ENCODE measurements around the gene MTAP. TPM values are rescaled to one million over a fixed set of nuclear protein-coding genes. Genes with fewer than 3 reads are reported as not detected.

MTAP gene
- polyA plus RNA-seq, 1 donor (not counting 4 experiments of a cell fraction or from before 2014, with no cell fraction given) = 48.7 TPM

GRCh38 chr9:21967702-21968101 lies 165.3 kb downstream of the MTAP start:
- no peaks in the 10 kb centered on the region for H3K9me1 ChIP-seq (ENCODE audit: control insufficient read depth, extremely low read depth, insufficient read depth, low read length)
- peaks cover 16% of the 10 kb centered on the region for H3K4me1 ChIP-seq (ENCODE audit: control insufficient read depth, extremely low read depth, insufficient read depth, low read length)
- H3K4me2 ChIP-seq (ENCODE audit: control insufficient read depth, extremely low read depth, insufficient read depth, low read depth, low read length) = no peak overlapping the region
- H3K27ac ChIP-seq (ENCODE audit: control insufficient read depth, insufficient read depth, low read length) = no peak overlapping the region
- H3K36me3 ChIP-seq (ENCODE audit: control insufficient read depth in 2 of 2, extremely low read depth in 1 of 2, insufficient read depth in 2 of 2, low read length in 2 of 2) = peaks cover 5 to 13% of the 10 kb centered on the region in 2 experiments
- no peak overlapping the region for H3K4me3 ChIP-seq (ENCODE audit: control insufficient read depth in 2 of 3, extremely low read depth in 1 of 3, insufficient read depth in 2 of 3, low read depth in 1 of 3, low read length in 3 of 3)
- no peaks in the 10 kb centered on the region for H3K79me2 ChIP-seq (ENCODE audit: control insufficient read depth, insufficient read depth, low read length)
- FAIRE-seq = no peak
- H3K9me3 ChIP-seq (ENCODE audit: control insufficient read depth, low read depth, low read length) = peaks cover 22% of the 10 kb centered on the region
- DNase-seq (ENCODE audit: low read depth, low spot score) = no peak
- dilution Hi-C loops (cut with MboI; ENCODE audit: extremely low pct_ligation_motif_present, low sequenced_read_pairs) = no loop called here
- TF ChIP-seq CTCF (optimal IDR thresholded peaks at IDR 0.05 in 1 of 3, IDR thresholded peaks at IDR 0.05 in 1 of 3, conservative IDR thresholded peaks at IDR 0.05 in 1 of 3; ENCODE audit: extremely low read depth in 1 of 3, insufficient read depth in 2 of 3, low read length in 3 of 3) (no peak), EZH2 (IDR thresholded peaks at IDR 0.05; ENCODE audit: low read length) (no peak)
- H3K9ac ChIP-seq (ENCODE audit: control insufficient read depth, extremely low read depth, insufficient read depth, low read length) = no peak overlapping the region
- H3K27me3 ChIP-seq (ENCODE audit: control insufficient read depth, extremely low read depth, insufficient read depth, low read length) = peaks cover 52% of the 10 kb centered on the region
- H4K20me1 ChIP-seq (ENCODE audit: control insufficient read depth, extremely low read depth, insufficient read depth, low read length) = no peaks in the 10 kb centered on the region
- H2AFZ ChIP-seq (ENCODE audit: control insufficient read depth, low read length) = no peak overlapping the region

GRCh38 chr9:21968331-21969010 lies 166.0 kb downstream of the MTAP start:
- Histone ChIP-seq H3K4me3 (ENCODE audit: control insufficient read depth in 2 of 3, extremely low read depth in 1 of 3, insufficient read depth in 2 of 3, low read depth in 1 of 3, low read length in 3 of 3) (peak overlapping the region in 1 of 3 experiments; percentile 38), H3K27me3 (ENCODE audit: control insufficient read depth, extremely low read depth, insufficient read depth, low read length) (peaks cover 54% of the 10 kb centered on the region), H3K4me1 (ENCODE audit: control insufficient read depth, extremely low read depth, insufficient read depth, low read length) (peaks cover 16% of the 10 kb centered on the region), H3K9ac (ENCODE audit: control insufficient read depth, extremely low read depth, insufficient read depth, low read length) (no peak overlapping the region), H3K27ac (ENCODE audit: control insufficient read depth, insufficient read depth, low read length) (no peak overlapping the region), H2AFZ (ENCODE audit: control insufficient read depth, low read length) (no peak overlapping the region), H3K9me1 (ENCODE audit: control insufficient read depth, extremely low read depth, insufficient read depth, low read length) (no peaks in the 10 kb centered on the region), H3K9me3 (ENCODE audit: control insufficient read depth, low read depth, low read length) (peaks cover 22% of the 10 kb centered on the region), H4K20me1 (ENCODE audit: control insufficient read depth, extremely low read depth, insufficient read depth, low read length) (no peaks in the 10 kb centered on the region), H3K79me2 (ENCODE audit: control insufficient read depth, insufficient read depth, low read length) (no peaks in the 10 kb centered on the region), H3K36me3 (ENCODE audit: control insufficient read depth in 2 of 2, extremely low read depth in 1 of 2, insufficient read depth in 2 of 2, low read length in 2 of 2) (peaks cover 5 to 13% of the 10 kb centered on the region in 2 experiments), H3K4me2 (ENCODE audit: control insufficient read depth, extremely low read depth, insufficient read depth, low read depth, low read length) (peak overlapping the region; percentile 65)
- FAIRE-seq (no peak), DNase-seq (ENCODE audit: low read depth, low spot score) (no peak)
- TF ChIP-seq CTCF (optimal IDR thresholded peaks at IDR 0.05 in 1 of 3, IDR thresholded peaks at IDR 0.05 in 1 of 3, conservative IDR thresholded peaks at IDR 0.05 in 1 of 3; ENCODE audit: extremely low read depth in 1 of 3, insufficient read depth in 2 of 3, low read length in 3 of 3) = no peak
- peak; percentile 3 for TF ChIP-seq EZH2 (IDR thresholded peaks at IDR 0.05; ENCODE audit: low read length)
- dilution Hi-C loops (cut with MboI; ENCODE audit: extremely low pct_ligation_motif_present, low sequenced_read_pairs) = no loop called here
